GM12878 (cell line): ENCODE results near the gene EFCAB13.
"Not testable (repeated sequence)": the region's sequence is repeated elsewhere in the genome, so short reads cannot be mapped to it uniquely, and the experiment has no call there.

Experiments
- JUND ChIP-seq: IDR thresholded peaks from 2 replicates; pipeline ENCODE4 v1.6.1; 2012; ENCODE audit warnings: low read depth, mild to moderate bottlenecking, low read length, improper control_type of control experiment, moderate library complexity
- MYC ChIP-seq: IDR thresholded peaks from 2 replicates; pipeline ENCODE4 v1.6.1; 2011; ENCODE audit warnings: mild to moderate bottlenecking, low read length, moderate library complexity, inconsistent platforms; ENCODE audit not compliant: insufficient read depth, insufficient replicate concordance, insufficient read length, severe bottlenecking
- RAD51 ChIP-seq: fragments of 450-650 bp; IDR thresholded peaks from 2 replicates; pipeline ENCODE4 v1.6.1; 2016; ENCODE audit warnings: moderate library complexity, mild to moderate bottlenecking, inconsistent platforms
- SPI1 ChIP-seq: IDR thresholded peaks from 2 replicates; pipeline ENCODE4 v1.6.1; 2011; ENCODE audit warnings: low read depth, mild to moderate bottlenecking, low read length, moderate library complexity, borderline replicate concordance; ENCODE audit not compliant: insufficient read depth
- TF ChIP-seq, protein P1 (sequence below), 3 experiments: IDR thresholded peaks in 2 of 3; conservative IDR thresholded peaks in 1 of 3; 2 replicates each; pipeline ENCODE4 v1.5.1; 2011; ENCODE audit warnings: low read depth in 3 of 3, low read length in 3 of 3, mild to moderate bottlenecking in 3 of 3, control low read depth in 2 of 3, moderate library complexity in 2 of 3, inconsistent platforms in 1 of 3, mixed read lengths in 1 of 3; ENCODE audit not compliant: control insufficient read depth in 2 of 3, insufficient read depth in 1 of 3; ENCODE audit errors: extremely low read depth in 1 of 3
- TF ChIP-seq, protein P2 (sequence below): IDR thresholded peaks from 2 replicates; pipeline ENCODE4 v1.6.1; 2012; ENCODE audit warnings: mild to moderate bottlenecking, low read depth, low read length

DNA sequence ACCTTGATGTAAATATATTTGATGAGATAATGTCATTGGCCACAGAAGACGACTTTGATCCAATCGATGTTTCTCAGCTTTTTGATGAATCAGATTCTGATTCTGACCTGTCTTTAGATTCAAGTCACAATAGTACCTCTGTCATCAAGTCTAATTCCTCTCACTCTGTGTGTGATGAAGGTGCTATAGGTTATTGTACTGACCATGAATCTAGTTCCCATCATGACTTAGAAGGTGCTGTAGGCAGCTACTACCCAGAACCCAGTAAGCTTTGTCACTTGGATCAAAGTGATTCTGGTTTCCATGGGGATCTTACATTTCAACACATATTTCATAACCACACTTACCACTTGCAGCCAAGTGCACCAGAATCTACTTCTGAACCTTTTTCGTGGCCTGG is 101.5 kb downstream of the EFCAB13 start:
- TF ChIP-seq, protein P1, sequence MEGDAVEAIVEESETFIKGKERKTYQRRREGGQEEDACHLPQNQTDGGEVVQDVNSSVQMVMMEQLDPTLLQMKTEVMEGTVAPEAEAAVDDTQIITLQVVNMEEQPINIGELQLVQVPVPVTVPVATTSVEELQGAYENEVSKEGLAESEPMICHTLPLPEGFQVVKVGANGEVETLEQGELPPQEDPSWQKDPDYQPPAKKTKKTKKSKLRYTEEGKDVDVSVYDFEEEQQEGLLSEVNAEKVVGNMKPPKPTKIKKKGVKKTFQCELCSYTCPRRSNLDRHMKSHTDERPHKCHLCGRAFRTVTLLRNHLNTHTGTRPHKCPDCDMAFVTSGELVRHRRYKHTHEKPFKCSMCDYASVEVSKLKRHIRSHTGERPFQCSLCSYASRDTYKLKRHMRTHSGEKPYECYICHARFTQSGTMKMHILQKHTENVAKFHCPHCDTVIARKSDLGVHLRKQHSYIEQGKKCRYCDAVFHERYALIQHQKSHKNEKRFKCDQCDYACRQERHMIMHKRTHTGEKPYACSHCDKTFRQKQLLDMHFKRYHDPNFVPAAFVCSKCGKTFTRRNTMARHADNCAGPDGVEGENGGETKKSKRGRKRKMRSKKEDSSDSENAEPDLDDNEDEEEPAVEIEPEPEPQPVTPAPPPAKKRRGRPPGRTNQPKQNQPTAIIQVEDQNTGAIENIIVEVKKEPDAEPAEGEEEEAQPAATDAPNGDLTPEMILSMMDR (IDR thresholded peaks at IDR 0.05 in 2 of 3, conservative IDR thresholded peaks at IDR 0.05 in 1 of 3; ENCODE audit: control insufficient read depth in 2 of 3, extremely low read depth in 1 of 3, insufficient read depth in 1 of 3, low read depth in 3 of 3, low read length in 3 of 3) = not testable (repeated sequence)
- TF ChIP-seq JUND, MYC, SPI1, RAD51: not testable (repeated sequence)
- TF ChIP-seq, protein P2, sequence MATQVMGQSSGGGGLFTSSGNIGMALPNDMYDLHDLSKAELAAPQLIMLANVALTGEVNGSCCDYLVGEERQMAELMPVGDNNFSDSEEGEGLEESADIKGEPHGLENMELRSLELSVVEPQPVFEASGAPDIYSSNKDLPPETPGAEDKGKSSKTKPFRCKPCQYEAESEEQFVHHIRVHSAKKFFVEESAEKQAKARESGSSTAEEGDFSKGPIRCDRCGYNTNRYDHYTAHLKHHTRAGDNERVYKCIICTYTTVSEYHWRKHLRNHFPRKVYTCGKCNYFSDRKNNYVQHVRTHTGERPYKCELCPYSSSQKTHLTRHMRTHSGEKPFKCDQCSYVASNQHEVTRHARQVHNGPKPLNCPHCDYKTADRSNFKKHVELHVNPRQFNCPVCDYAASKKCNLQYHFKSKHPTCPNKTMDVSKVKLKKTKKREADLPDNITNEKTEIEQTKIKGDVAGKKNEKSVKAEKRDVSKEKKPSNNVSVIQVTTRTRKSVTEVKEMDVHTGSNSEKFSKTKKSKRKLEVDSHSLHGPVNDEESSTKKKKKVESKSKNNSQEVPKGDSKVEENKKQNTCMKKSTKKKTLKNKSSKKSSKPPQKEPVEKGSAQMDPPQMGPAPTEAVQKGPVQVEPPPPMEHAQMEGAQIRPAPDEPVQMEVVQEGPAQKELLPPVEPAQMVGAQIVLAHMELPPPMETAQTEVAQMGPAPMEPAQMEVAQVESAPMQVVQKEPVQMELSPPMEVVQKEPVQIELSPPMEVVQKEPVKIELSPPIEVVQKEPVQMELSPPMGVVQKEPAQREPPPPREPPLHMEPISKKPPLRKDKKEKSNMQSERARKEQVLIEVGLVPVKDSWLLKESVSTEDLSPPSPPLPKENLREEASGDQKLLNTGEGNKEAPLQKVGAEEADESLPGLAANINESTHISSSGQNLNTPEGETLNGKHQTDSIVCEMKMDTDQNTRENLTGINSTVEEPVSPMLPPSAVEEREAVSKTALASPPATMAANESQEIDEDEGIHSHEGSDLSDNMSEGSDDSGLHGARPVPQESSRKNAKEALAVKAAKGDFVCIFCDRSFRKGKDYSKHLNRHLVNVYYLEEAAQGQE = not testable (repeated sequence)
